NCI-H1048 (cell line): ENCODE measurements around the gene ASXL1.
"Not testable (repeated sequence)": the region's sequence is repeated elsewhere in the genome, so short reads cannot be mapped to it uniquely, and the experiment has no call there.

Source experiments
- DNase-seq: peaks from one replicate; lab custom pipeline; 2025; lab: John Stamatoyannopoulos, UW

ASXL1 gene

DNA sequence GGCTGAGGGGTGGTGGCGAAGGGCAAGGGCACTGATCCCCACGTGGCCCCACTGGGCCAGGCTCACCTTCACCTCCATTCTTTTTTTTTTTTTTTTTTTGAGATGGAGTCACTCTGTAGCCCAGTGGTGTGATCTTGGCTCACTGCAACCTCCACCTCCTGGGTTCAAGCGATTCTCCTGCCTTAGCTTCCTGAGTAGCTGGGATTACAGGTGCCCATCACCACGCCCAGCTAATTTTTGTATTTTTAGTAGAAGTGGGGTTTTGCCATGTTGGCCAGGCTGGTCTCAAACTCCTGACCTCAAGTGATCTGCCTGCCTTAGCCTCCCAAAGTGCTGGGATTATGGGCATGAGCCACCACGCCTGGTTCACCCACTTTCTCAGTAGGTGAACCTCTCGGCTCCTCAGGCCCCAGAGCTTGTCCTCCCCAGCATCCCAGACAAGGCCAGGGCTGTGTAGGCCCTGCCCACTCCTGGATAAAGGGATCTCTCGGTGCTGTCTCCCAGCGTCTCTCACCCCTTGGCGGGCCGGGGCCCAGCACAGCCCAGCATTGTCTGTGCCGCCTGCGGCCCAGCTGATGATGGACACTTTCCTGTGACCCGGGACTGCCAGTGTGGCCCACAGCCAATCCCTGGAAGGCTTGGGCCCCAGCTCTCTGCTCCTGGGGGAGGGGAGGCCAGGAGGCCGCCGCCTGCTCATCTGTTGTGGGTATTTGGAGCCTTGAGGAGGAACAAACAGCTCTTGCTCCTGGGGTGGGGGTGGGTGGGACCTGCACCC, 108.0 kb downstream of the ASXL1 start:
- not testable (repeated sequence) for DNase-seq

DNA sequence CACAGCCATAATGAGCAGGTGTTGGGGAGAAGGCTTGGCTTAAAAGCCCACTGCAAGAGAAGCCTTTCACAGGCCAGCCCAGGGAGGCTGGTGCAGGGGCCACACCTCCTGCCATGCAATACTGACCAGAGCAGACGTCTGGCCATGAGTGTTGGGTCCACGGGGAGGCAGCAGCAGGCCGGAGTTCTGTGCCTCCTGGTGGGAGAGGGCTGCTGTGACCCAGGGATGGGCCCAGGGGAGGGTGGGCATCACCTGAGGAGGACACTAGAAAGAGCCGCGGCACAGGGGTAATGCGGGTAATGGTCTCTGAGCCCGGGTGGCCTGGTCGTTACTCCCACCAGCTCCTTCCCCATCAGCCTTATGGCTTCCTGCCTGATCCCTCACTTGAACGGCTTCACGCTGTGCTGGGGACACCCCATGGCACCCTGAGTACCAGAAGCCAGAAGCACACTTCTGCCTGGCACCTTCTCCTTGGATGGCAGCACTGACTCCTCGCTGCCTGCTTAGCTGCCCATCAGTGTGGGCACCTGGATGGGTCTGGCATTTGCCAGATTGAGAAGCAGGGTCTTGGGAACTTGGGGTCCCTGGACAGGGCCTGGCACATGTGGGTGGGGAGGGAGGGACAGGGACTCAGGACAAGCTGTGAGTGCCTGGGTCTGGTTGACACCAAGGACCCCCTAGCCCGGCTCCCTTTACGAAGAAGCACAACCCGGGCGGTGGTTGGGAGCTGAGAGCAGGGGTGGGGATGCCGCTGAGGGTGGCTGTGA, 108.8 kb downstream of the ASXL1 start:
- no peak for DNase-seq

DNA sequence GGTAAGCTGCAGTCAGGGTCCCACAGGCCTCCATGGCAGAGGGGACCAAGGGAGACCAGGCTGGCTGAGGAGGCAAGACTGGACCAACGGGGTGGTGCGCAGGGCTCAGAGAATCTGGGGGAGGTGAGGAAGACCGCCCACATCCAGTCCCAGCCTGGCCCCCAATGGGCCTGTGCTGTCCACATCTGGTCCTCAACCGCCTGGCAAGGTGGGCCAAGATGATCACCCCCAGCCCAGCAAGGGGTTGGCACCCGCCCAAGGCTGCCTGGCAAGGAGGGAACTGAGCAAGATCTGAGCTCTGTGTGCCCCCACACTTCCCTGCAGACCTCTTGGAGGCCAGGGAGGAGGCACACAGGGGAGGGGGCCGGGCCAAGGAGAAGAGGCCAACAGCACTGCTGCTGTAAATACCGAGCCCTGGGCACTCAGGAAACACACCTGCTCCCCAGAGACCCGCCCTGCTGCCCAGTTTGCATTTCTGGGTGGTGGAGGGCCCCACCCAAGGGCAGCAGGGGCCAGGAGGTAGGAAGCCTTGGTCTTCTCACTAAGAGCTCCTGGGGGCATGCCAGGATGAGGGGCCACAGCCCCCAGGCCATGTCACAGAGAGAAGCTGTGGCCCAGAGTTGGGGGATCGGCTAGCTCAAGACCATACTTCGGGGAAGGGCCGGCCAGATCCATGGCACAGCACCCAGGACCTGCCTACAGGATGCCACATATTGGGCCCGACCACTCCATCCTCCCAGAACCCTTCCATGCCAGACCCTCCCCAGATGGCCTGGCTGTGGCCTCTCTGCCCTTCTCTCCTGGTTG, 109.6 kb downstream of the ASXL1 start:
- no peak for DNase-seq

DNA sequence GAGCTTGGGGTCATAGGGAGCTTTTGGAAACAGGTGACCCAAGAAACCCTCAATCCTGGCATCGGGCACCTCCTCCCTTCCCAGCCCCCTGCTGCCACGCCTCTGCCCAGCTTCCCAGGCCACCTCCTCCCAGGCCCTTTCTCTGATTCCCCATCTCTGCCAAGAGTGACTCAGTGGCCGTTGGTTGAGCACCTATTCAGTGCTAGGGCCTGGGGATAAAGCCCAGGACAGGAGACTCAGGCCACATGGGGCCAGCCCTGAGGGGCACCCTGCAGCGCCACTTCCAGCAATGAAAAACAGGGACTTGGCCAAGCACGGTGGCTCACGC, 110.1 kb downstream of the ASXL1 start:
- DNase-seq = no peak

DNA sequence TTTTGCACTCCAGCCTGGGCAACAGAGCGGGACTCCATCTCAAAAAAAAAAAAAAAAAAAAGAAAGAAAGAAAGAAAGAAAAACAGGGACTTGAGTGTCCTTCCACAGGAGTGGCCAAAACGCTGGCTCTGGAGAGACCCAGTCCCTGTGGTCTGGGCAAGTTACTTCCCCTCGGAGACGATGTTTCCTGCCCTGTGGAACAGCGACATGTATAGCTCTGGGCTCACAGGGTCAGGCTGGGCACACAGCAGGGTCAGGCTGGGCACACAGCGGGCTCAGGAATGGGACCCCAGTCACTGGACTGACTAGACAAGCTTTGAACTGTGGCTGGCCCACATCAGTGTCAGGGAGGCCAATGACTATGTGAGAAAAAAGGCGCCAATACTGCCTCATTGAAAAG, 110.7 kb downstream of the ASXL1 start:
- DNase-seq = no peak

DNA sequence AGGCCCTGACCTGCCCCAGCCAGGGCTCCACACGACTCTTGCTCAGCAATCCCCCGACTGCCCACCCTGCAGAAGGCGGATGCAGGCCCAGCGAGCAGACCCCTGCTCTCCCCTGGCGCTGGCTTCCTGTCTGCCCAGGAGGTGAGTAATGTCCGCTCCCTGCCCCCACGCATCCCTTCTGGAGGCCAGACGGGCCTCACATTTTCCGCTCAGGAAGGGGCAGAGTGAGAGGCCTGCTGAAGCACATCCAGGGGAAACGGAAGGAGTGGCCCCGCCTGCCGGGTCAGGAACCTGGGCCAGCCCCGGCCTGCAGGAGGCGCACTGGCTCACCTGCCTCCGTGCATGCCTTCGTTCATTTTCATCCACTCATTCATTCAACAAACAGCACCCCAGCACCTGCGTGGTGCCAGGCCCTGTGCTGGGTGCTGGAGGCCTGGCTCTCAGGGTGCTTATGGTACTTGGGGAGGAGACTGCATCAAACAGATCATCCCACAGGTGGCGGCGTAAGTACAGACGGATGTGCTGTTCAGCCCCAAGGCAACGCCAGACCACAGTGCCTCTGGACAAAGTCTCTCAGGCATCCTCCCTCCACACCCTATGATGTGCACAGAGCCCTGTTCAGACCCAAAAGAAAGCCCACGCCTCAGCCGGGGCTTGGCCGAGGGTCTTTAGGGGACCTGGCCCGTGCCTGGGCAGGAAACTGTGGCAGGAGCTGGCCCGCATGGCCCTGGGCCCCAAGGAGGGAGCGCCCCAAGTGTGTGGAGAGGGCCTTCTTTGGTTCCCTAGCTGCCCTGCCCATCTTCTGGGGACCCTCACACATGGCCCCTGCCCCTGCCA, 112.1 kb downstream of the ASXL1 start:
- DNase-seq = no peak

DNA sequence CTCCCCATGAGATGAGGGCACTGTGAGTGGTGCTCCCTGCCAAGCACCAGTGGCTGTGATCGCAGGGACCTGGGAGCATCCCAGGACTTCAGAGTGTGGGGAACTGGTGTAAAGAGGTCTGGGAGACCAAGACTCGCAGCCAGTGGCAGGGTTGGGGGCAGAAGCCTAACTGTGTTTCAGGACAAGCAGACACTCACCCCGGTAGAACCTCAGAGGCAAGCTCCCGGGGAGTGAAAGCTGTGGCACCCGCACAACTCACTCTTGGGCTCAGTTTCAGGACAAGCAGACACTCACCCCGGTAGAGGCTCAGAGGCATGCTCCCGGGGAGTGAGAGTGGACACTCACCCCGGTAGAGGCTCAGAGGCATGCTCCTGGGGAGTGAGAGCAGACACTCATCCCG, 112.8 kb downstream of the ASXL1 start:
- no peak for DNase-seq

DNA sequence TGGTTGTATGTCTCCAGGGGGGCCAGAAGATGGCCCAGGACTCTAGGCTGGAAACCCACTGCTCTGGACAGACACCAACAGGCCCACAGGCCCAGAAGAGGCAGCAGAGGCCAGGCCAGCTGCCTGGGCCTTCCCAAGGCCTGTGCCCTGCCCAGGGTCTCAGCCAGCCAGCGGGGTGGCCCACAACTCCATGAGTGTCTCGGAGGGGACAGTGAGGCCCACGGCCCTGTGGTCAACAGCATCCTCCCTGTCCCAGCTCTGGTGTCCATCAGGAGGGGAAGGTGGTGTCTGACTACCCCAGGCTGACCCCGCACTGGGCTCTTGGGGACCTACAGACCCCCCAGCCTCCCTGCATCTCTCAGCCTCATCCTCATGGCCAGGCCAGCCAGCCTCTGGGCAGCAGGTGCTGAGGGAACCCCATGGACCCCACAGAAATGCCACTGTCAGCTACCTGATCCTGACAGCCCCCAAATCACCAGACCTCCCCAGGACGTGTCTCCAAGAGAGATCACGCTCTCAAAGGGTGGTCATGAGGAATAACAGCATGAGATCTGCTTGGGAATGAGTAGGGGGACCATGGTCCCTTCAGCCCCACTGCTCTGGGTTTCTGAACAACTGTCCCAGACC, 114.6 kb downstream of the ASXL1 start:
- DNase-seq = no peak

DNA sequence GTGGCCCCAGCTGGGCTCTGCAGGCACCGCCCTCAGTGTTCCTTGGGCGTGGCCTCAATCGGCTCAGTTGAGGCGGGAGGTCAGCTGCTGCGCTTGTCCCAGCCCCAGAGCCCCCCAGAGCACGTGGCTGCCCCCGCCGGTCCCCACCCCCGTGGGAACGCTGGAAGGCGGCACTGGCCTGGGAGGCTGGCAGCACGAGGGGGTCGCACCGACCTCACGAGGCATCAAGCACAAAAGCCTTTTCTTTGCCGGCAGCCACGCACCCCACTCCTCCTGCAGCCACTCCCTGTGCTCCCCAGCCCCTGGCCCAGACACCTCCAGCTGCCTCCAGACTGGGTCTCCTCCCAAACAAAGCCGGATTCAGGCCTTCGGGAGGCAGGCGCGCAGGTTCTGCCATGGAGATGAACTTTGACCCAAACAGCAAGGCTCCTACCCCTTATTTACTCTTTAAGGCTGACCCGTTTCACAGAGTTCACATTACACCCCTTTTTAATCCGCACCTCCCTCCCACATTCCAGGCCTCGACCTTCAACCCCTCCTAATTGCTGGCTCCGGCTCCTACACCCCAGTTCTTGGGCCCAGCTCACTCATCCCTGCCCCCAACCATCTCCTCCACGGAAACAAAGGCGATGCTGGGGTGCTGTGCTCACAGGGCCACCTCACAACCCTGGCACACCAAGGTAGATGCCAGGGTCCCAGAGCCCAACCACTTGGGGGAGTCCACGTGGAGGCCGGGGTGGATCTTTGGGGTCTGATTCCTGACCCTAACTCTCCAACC, 115.3 kb downstream of the ASXL1 start:
- no peak for DNase-seq

DNA sequence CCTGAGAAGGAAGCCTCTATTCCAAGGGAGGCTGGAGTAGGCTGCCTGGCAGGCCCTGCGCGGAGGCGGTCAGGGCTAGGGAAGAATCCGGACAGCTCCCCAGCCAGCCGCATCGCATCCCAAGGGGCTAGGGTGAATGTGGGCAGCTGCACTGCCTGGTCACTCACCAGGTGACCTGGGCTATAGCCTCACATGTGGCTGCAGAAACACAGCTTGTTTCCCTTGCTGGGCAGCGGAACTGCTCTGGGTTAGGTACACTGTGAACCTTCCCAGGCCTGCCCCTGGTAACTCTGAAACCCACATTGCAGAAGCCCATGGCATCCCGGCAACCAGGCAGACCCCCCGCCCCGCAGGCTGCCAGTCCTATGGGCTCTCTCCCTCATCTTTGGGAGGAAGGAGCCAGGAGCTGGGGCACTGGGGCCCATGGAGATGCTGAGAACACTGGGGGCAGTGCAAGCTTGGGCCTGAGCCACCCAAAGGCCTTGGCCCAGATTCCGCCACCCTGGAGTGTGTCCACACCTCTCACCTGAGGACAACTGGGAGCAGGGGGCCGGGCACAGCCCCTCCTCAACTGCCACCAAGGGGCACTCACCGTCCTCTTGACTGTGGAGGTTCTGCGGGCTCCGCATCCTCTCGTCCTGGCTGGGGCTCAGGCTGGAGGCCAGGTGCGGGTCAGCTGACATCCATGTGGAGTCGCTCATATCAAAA, 116.0 kb downstream of the ASXL1 start:
- no peak for DNase-seq

DNA sequence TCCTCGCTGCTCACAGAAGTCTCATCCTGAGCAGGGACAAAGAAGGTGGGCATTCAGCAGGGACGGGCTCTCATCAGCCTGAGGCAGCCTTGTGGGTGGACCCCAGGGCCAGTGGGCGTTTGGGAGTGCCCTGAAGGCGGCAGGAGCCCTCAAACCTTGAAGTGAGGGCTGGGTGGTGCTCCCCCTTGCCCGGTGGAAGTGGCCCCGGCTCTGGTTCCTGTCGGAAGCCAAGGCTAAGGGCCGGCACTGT, 116.5 kb downstream of the ASXL1 start:
- DNase-seq = no peak

DNA sequence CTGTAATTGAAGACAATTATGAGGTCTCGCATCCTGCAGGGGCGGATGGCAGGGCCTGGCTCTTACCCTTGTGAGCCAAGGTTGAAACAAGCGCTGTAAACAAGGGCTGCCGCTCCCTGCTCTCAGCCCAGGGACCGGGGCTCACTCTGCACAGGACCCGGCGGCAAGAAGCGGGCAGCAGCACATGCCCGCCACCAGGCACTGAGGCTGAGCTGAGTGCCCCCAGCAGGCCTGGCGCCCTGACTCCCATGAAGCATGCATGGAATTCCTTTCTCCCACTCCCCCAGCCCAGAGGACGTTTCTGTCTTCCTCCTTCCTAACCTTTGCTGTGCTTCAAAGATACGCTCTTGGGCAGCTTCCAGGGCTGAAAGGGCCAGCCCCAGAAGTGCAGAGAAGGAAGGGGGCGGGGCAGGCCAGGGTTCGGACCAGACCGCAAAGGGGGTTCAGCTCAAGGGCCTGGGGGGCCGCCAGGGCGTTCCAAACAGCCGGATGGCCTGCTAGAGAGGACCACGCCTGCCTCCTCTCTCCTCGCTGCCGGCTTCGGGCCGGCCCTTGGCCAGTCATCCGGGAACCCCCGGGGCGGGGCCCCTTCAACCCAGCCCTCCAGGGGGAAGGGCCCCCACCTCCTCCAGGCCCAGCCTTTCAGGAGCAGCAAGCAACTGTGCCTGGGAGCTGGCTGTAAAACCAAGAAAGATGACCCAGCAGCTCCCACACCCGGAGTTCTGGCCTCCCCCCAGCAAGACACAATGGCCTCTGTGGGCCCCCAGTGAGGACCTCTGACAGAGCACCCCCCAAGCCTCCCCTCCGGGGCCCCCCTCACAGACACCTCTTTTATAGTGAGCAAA, 117.1 kb downstream of the ASXL1 start:
- no peak for DNase-seq

DNA sequence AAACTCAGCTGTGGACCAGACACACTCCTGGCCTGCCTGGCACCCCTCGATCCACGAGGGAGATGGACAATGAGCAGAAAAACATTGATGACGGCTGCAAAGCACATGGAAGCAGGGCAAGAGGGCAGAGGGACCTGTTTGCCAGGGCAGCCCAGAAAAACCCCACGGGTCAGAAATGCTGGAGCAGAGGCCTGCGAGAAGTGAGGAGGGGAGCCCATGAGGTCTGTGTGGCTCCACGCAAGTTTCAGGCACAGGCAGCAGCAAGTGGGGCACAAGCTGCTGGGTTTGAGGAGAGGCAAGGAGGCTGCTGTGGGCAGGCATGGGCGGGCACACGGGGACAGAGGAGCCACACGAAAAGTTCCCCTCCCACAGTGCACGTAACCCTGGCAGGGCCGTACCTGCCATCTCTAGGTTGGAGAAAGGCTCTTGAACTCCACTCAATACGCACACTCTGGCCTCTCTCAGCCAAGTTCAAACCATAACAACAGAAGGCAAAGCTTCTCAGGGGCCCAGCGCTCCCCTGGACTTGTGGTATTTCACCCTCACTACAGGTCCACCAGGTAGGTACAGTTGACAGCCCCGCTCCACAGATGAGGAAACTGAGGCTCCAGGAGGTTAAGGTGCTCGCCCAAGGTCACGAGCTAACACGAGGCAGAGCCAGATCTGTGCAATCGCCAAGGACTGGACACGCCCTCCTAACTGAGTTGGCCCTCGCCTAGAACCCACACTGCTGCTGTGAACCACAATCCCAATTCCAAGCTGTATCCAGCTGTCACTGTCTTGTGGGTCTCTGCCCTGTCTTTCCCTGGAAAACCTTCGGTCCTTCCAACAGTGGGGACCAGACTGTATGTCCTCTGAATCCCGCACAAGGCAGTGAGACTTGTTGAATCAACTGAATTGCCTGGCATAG, 118.8 kb downstream of the ASXL1 start:
- DNase-seq = no peak

DNA sequence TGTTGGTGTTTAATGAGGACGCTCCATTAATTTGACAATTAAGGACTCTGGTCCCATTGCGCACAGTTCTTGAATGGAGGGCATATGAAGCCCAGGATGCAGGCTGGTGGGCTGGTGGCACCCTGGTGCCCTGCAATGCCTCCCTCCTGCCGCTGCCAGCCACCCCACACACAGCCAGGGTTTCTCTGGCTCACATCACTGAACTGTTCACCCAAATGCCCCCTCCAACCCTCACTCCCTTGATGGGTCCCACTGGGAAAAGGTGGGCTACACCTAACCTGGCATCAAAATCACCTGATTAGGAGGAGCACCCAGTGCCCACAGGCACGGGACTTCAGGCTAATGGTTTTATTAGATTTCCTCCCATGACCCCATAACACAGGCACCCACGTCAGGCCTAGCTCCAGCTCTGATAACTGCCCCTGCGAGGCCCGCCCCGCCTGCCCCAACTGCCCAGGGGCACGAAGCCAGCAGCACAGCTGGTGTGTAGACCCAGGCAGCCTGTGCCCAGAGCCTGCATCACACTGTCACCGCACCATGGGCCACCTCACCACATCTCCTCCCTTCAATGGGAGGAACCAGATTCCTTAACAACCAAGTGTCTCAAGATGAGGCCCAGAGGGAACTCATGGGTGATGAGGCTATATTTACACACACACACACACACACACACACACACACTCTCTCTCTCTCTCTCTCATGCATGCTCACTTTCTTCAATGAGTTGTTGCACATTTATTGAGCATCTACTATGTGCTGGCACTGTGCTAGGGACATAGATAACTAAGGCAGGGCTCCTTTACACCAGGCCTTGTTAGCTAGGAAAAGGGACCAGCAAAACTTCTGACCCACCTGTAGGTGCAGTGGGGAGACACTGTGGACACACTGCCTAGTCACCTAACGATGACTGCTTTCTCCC, 119.7 kb downstream of the ASXL1 start:
- DNase-seq = no peak

DNA sequence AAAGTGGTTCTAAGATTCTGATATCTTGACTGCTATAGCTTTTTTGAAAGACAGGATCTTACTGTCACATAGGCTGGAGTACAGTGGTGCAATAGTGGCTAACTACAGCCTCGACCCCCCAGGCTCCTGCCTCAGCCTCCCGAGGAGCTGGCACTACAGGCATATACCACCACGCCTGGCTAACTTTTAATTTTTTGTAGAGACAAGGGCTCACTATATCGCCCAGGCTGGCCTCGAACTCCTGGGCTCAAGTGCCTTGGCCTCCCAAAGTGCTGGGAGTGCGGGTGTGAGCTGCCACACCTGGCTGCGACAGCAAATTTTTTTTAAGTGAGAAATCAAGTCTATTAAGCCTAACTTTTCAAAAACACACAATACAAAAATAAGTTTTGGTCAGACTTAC, 120.4 kb downstream of the ASXL1 start:
- no peak for DNase-seq

DNA sequence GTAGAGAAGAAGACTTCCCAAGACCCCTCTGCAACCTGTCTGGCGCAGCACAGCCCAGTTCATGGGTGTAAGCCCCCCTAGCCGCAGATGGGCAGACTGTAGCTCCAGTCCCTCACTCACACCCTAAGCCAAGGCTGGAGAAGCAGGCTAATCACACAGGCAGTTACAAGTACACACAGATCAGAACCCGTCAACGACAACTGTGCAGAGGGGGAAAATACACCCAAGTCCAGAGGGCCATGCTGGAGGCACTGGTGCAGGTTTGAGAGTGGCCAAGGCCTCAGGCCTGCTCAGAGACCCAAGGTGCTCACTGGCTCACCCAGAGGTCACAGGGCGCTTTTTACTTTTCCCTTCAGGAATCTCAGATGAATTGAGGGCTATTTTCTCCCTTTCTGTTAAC, 120.9 kb downstream of the ASXL1 start:
- no peak for DNase-seq

DNA sequence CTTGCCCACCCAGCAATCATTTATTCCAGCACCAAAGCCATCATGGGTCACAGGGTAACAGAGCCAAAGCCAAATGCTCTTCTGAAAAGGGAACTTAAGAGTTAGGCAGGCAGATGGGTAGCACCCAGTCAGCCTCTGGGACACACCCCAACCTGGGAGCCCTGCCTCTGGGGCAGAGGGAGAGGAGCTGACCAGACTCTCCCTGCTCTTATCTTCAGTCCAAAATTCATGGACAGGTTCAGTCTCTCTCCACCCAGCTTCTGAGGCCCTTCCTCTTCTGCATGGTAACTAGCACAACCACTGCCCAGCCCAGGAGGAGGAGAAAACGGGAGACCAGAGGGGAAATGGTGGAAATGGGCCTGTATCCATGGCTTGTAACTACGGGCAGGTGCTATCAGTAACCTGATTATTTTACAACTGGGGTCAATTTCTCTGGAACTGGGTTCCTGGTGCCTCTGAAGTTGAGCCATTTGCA, 121.6 kb downstream of the ASXL1 start:
- no peak for DNase-seq
